Chondrocyte (in vitro differentiated cells): ENCODE measurements around the gene ADAM11. TPM values are rescaled to one million over a fixed set of nuclear protein-coding genes. Genes with fewer than 3 reads are reported as not detected.
"Not testable (repeated sequence)": the region's sequence is repeated elsewhere in the genome, so short reads cannot be mapped to it uniquely, and the experiment has no call there.

Experiments
- DNase-seq: peaks from one replicate; pipeline ENCODE4 v3.0.0; 2021; ENCODE audit warnings: mixed read lengths, low spot score
- H3K27ac Mint-ChIP-seq: one replicate; pipeline ENCODE4 v1.8.0; 2021; ENCODE audit warnings: mild to moderate bottlenecking, moderate library complexity, mixed read lengths; ENCODE audit not compliant: unreplicated experiment
- H3K27me3 Mint-ChIP-seq: 2 replicates; pipeline ENCODE4 v1.8.0; 2021; ENCODE audit warnings: low read depth, mixed read lengths
- H3K36me3 Mint-ChIP-seq: 2 replicates; pipeline ENCODE4 v1.8.0; 2021; ENCODE audit warnings: low read depth, mixed read lengths
- H3K4me1 Mint-ChIP-seq: 2 replicates; pipeline ENCODE4 v1.8.0; 2021; ENCODE audit warnings: low read depth, mild to moderate bottlenecking, mixed read lengths
- H3K4me3 Mint-ChIP-seq: one replicate; pipeline ENCODE4 v1.8.0; 2021; ENCODE audit warnings: mild to moderate bottlenecking, moderate library complexity, mixed read lengths; ENCODE audit not compliant: unreplicated experiment
- H3K9me3 Mint-ChIP-seq: 2 replicates; pipeline ENCODE4 v1.8.0; 2021; ENCODE audit warnings: low read depth, mixed read lengths
- CTCF ChIP-seq: fragments of 200-600 bp; sonication (generic); IDR thresholded peaks from 2 replicates; pipeline ENCODE4 v1.5.0; 2021; ENCODE audit warnings: antibody characterized with exemption, mild to moderate bottlenecking, moderate library complexity
- total RNA-seq: library from RNA; stranded (reverse); gene quantifications from 3 replicates; pipeline ENCODE4 v1.2.1, GENCODE V29; 2021

Gene ADAM11
- total RNA-seq, 1 donor from 2014 or later: 0.47 TPM

GRCh38 chr17:44820631-44821212 lies 61.9 kb downstream of the ADAM11 start:
- no peaks in the 10 kb centered on the region for H3K9me3 Mint-ChIP-seq
- H3K36me3 Mint-ChIP-seq: no peaks in the 10 kb centered on the region
- H3K27ac Mint-ChIP-seq: peak overlapping the region; percentile 84
- no peak for TF ChIP-seq CTCF
- DNase-seq: no peak
- peaks cover 34% of the 10 kb centered on the region for H3K4me1 Mint-ChIP-seq
- no peaks in the 10 kb centered on the region for H3K27me3 Mint-ChIP-seq
- H3K4me3 Mint-ChIP-seq: peak overlapping the region; percentile 18

- peaks cover 44% of the 10 kb centered on the region for H3K4me1 Mint-ChIP-seq
- H3K4me3 Mint-ChIP-seq, H3K9me3 Mint-ChIP-seq, DNase-seq, H3K36me3 Mint-ChIP-seq, H3K27me3 Mint-ChIP-seq, H3K27ac Mint-ChIP-seq: not testable (repeated sequence)
Observed at GRCh38 chr17:44825236-44825635, 66.4 kb downstream of the ADAM11 start.

- peaks cover 39% of the 10 kb centered on the region for H3K4me1 Mint-ChIP-seq
- no peak overlapping the region for H3K27ac Mint-ChIP-seq
- H3K9me3 Mint-ChIP-seq: no peaks in the 10 kb centered on the region
- H3K36me3 Mint-ChIP-seq: no peaks in the 10 kb centered on the region
- no peaks in the 10 kb centered on the region for H3K27me3 Mint-ChIP-seq
- H3K4me3 Mint-ChIP-seq: no peak overlapping the region
- DNase-seq: no peak
- TF ChIP-seq CTCF: no peak
Observed at GRCh38 chr17:44826123-44826790, 67.5 kb downstream of the ADAM11 start.

- peak overlapping the region; percentile 41 for H3K27ac Mint-ChIP-seq
- DNase-seq: no peak
- H3K4me1 Mint-ChIP-seq: peaks cover 33% of the 10 kb centered on the region
- no peaks in the 10 kb centered on the region for H3K9me3 Mint-ChIP-seq
- H3K36me3 Mint-ChIP-seq: no peaks in the 10 kb centered on the region
- peak overlapping the region; percentile 47 for H3K4me3 Mint-ChIP-seq
- no peak for TF ChIP-seq CTCF
- H3K27me3 Mint-ChIP-seq: no peaks in the 10 kb centered on the region
Observed at GRCh38 chr17:44827863-44828262, 69.1 kb downstream of the ADAM11 start.

- H3K27ac Mint-ChIP-seq: peak overlapping the region; percentile 79
- peak overlapping the region; percentile 88 for H3K4me3 Mint-ChIP-seq
- no peak for TF ChIP-seq CTCF
- H3K4me1 Mint-ChIP-seq: peaks cover 29% of the 10 kb centered on the region
- DNase-seq: no peak
- no peaks in the 10 kb centered on the region for H3K9me3 Mint-ChIP-seq
- no peaks in the 10 kb centered on the region for H3K27me3 Mint-ChIP-seq
- no peaks in the 10 kb centered on the region for H3K36me3 Mint-ChIP-seq
Observed at GRCh38 chr17:44828919-44829522, 70.2 kb downstream of the ADAM11 start.
